Measurements from ENCODE around the gene TMEM213.

- TF ChIP-seq POLR2AphosphoS5 (IDR thresholded peaks at IDR 0.05) (no peak), POLR2A (IDR thresholded peaks at IDR 0.05) (no peak)
- TF ChIP-seq, protein P1, sequence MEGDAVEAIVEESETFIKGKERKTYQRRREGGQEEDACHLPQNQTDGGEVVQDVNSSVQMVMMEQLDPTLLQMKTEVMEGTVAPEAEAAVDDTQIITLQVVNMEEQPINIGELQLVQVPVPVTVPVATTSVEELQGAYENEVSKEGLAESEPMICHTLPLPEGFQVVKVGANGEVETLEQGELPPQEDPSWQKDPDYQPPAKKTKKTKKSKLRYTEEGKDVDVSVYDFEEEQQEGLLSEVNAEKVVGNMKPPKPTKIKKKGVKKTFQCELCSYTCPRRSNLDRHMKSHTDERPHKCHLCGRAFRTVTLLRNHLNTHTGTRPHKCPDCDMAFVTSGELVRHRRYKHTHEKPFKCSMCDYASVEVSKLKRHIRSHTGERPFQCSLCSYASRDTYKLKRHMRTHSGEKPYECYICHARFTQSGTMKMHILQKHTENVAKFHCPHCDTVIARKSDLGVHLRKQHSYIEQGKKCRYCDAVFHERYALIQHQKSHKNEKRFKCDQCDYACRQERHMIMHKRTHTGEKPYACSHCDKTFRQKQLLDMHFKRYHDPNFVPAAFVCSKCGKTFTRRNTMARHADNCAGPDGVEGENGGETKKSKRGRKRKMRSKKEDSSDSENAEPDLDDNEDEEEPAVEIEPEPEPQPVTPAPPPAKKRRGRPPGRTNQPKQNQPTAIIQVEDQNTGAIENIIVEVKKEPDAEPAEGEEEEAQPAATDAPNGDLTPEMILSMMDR (IDR thresholded peaks at IDR 0.05): no peak
These were observed 29.6 kb upstream of the TMEM213 start for GRCh38 chr7:138768241-138768640.

All from gastroesophageal sphincter (tissue), 3 donors.